PFSK-1 (cell line): ENCODE results near the gene CCR4.

Experiments
- POLR2AphosphoS5 ChIP-seq: IDR thresholded peaks from 2 replicates; pipeline ENCODE4 v1.6.1; 2012; ENCODE audit warnings: low read depth, mild to moderate bottlenecking, control low read depth, low read length, moderate library complexity
- REST ChIP-seq, 2 experiments: IDR thresholded peaks; 2 replicates each; pipeline versions ENCODE4 v1.6.1 to v1.8.0; 2011 to 2012; ENCODE audit warnings: low read depth in 2 of 2, low read length in 2 of 2, control low read depth in 1 of 2, inconsistent platforms in 1 of 2, mild to moderate bottlenecking in 1 of 2, moderate library complexity in 1 of 2; ENCODE audit not compliant: insufficient read depth in 1 of 2
- SIN3A ChIP-seq: IDR thresholded peaks from 2 replicates; pipeline ENCODE4 v1.6.1; 2012; ENCODE audit warnings: mild to moderate bottlenecking, low read length, moderate library complexity, borderline replicate concordance; ENCODE audit not compliant: insufficient read depth
- TAF1 ChIP-seq: IDR thresholded peaks from 2 replicates; pipeline ENCODE4 v1.6.1; 2012; ENCODE audit warnings: low read length, control low read depth, borderline replicate concordance; ENCODE audit not compliant: insufficient read depth

GRCh38 chr3:32975891-32976595, 24.6 kb downstream of the CCR4 start:
- TF ChIP-seq REST (IDR thresholded peaks at IDR 0.05; ENCODE audit: insufficient read depth in 1 of 2, low read depth in 2 of 2, low read length in 2 of 2) (no peak), SIN3A (no peak), POLR2AphosphoS5 (no peak), TAF1 (no peak)
